SK-N-SH treated with all-trans-retinoic acid at 6 μM for 48 hours (cell line): ENCODE results near the gene TEX14.

ENCODE experiments used
- BACH2 ChIP-seq: fragments of 250-450 bp; sonication (Bioruptor Pico); IDR thresholded peaks from 2 replicates; pipeline ENCODE4 v1.9.0; 2021; ENCODE audit warnings: mild to moderate bottlenecking, borderline replicate concordance
- CSDC2 ChIP-seq: fragments of 250-450 bp; sonication (Bioruptor Pico); IDR thresholded peaks from 2 replicates; pipeline ENCODE4 v1.5.0; 2020; ENCODE audit warnings: mild to moderate bottlenecking, moderate library complexity
- ESRRG ChIP-seq: fragments of 250-450 bp; sonication (Bioruptor Pico); IDR thresholded peaks from 2 replicates; pipeline ENCODE4 v1.6.1; 2021; ENCODE audit warnings: mild to moderate bottlenecking
- ISL1 ChIP-seq: fragments of 250-450 bp; sonication (Bioruptor Pico); IDR thresholded peaks from 2 replicates; pipeline ENCODE4 v2.1.2; 2022; ENCODE audit warnings: mild to moderate bottlenecking, moderate library complexity
- PPARA ChIP-seq: fragments of 250-450 bp; sonication (Bioruptor Pico); IDR thresholded peaks from 2 replicates; pipeline ENCODE4 v1.5.0; 2020; ENCODE audit warnings: mild to moderate bottlenecking, borderline replicate concordance
- RARB ChIP-seq: fragments of 250-450 bp; sonication (Bioruptor Pico); IDR thresholded peaks from 2 replicates; pipeline ENCODE4 v1.8.0; 2021; ENCODE audit warnings: mild to moderate bottlenecking, moderate library complexity
- SNAI2 ChIP-seq: fragments of 250-450 bp; sonication (Bioruptor Pico); IDR thresholded peaks from 2 replicates; pipeline ENCODE4 v1.5.0; 2020; ENCODE audit warnings: mild to moderate bottlenecking, moderate library complexity
- ZFP3 ChIP-seq: fragments of 250-450 bp; sonication (Bioruptor Pico); IDR thresholded peaks from 2 replicates; pipeline ENCODE4 v1.5.0; 2020; ENCODE audit warnings: mild to moderate bottlenecking, moderate library complexity
- ZFP30 ChIP-seq: fragments of 450-650 bp; formaldehyde crosslinking; IDR thresholded peaks from 2 replicates; pipeline ENCODE4 v1.5.0; 2022; ENCODE audit warnings: mild to moderate bottlenecking, moderate library complexity
- ZNF565 ChIP-seq: fragments of 450-650 bp; formaldehyde crosslinking; conservative IDR thresholded peaks from 2 replicates; pipeline ENCODE4 v1.5.0; 2020; ENCODE audit warnings: low read depth, mild to moderate bottlenecking, moderate library complexity
- ZNF8 ChIP-seq: fragments of 450-650 bp; formaldehyde crosslinking; IDR thresholded peaks from 2 replicates; pipeline ENCODE4 v1.5.0; 2020; ENCODE audit warnings: mild to moderate bottlenecking, moderate library complexity
- TF ChIP-seq, protein P1 (sequence below): fragments of 250-450 bp; sonication (Bioruptor Pico); IDR thresholded peaks from 2 replicates; pipeline ENCODE4 v1.8.0; 2021; ENCODE audit warnings: low read depth, mild to moderate bottlenecking, moderate library complexity, borderline replicate concordance
- TF ChIP-seq, protein P2 (sequence below): fragments of 250-450 bp; sonication (Bioruptor Pico); IDR thresholded peaks from 2 replicates; pipeline ENCODE4 v1.8.0; 2020; ENCODE audit warnings: mild to moderate bottlenecking, moderate library complexity, borderline replicate concordance
- TF ChIP-seq, protein P3 (sequence below): fragments of 250-450 bp; sonication (Bioruptor Pico); IDR thresholded peaks from 2 replicates; pipeline ENCODE4 v1.5.1; 2020; ENCODE audit warnings: low read depth, mild to moderate bottlenecking, moderate library complexity

DNA sequence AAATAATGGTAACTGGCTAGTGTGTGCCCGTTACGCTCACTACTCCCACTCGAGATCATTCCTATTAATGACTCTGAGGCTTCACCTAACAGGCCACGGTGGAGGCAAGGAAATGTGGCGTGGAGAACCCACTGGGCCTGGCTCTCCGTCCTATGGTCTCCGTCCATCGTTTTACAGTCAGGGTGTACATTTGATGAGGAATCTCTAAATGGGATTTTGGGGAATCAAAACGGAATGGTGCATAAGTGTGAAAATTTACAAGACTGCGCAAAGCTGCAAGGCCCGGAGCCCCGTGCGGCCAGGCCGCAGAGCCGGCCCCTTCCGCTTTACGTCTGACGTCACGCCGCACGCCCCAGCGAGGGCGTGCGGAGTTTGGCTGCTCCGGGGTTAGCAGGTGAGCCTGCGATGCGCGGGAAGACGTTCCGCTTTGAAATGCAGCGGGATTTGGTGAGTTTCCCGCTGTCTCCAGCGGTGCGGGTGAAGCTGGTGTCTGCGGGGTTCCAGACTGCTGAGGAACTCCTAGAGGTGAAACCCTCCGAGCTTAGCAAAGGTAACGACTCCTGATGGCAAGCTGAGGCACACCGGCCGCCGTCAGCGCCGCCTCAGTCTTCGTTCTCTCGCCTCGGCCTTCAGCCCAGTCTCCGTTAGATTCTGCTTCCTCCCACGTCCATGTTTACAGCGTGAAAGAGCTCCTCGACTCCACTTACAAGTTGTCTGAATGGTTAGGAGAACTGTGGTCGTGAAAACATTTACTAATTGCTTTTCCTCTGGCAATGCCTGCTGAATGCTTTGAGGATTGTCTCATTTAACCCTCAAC is 602 bp upstream of the TEX14 start, which contains the start of gene RAD51C:
- TF ChIP-seq RARB (CRISPR knock-in tag): 0 out of 2 replicates have a peak, but pooled peaks have one; percentile 24
- TF ChIP-seq ZFP30: no peak
- peak; percentile 93 for TF ChIP-seq SNAI2 (CRISPR knock-in tag)
- peak; percentile 57; the same call in 1 of the 2 replicates for TF ChIP-seq ZFP3 (CRISPR knock-in tag)
- TF ChIP-seq ISL1: no peak
- TF ChIP-seq PPARA (CRISPR knock-in tag): no peak
- TF ChIP-seq BACH2: 0 out of 2 replicates have a peak, but pooled peaks have one; percentile 59
- TF ChIP-seq, protein P1, sequence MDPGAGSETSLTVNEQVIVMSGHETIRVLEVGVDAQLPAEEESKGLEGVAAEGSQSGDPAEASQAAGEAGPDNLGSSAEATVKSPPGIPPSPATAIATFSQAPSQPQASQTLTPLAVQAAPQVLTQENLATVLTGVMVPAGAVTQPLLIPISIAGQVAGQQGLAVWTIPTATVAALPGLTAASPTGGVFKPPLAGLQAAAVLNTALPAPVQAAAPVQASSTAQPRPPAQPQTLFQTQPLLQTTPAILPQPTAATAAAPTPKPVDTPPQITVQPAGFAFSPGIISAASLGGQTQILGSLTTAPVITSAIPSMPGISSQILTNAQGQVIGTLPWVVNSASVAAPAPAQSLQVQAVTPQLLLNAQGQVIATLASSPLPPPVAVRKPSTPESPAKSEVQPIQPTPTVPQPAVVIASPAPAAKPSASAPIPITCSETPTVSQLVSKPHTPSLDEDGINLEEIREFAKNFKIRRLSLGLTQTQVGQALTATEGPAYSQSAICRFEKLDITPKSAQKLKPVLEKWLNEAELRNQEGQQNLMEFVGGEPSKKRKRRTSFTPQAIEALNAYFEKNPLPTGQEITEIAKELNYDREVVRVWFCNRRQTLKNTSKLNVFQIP (CRISPR knock-in tag): 0 out of 2 replicates have a peak, but pooled peaks have one; percentile 36
- TF ChIP-seq, protein P2, sequence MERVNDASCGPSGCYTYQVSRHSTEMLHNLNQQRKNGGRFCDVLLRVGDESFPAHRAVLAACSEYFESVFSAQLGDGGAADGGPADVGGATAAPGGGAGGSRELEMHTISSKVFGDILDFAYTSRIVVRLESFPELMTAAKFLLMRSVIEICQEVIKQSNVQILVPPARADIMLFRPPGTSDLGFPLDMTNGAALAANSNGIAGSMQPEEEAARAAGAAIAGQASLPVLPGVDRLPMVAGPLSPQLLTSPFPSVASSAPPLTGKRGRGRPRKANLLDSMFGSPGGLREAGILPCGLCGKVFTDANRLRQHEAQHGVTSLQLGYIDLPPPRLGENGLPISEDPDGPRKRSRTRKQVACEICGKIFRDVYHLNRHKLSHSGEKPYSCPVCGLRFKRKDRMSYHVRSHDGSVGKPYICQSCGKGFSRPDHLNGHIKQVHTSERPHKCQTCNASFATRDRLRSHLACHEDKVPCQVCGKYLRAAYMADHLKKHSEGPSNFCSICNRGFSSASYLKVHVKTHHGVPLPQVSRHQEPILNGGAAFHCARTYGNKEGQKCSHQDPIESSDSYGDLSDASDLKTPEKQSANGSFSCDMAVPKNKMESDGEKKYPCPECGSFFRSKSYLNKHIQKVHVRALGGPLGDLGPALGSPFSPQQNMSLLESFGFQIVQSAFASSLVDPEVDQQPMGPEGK: no peak
- peak; percentile 86; the same call in 1 of the 2 replicates for TF ChIP-seq CSDC2 (CRISPR knock-in tag)
- TF ChIP-seq ESRRG (CRISPR knock-in tag): no peak
- no peak for TF ChIP-seq ZNF565 (CRISPR knock-in tag)
- 0 out of 2 replicates have a peak, but pooled peaks have one; percentile 19 for TF ChIP-seq ZNF8 (CRISPR knock-in tag)
- TF ChIP-seq, protein P3, sequence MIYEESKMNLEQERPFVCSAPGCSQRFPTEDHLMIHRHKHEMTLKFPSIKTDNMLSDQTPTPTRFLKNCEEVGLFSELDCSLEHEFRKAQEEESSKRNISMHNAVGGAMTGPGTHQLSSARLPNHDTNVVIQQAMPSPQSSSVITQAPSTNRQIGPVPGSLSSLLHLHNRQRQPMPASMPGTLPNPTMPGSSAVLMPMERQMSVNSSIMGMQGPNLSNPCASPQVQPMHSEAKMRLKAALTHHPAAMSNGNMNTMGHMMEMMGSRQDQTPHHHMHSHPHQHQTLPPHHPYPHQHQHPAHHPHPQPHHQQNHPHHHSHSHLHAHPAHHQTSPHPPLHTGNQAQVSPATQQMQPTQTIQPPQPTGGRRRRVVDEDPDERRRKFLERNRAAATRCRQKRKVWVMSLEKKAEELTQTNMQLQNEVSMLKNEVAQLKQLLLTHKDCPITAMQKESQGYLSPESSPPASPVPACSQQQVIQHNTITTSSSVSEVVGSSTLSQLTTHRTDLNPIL: no peak
